Heart right ventricle (tissue), 16 donors: ENCODE data around the gene NUP98. TPM values are rescaled to one million over a fixed set of nuclear protein-coding genes. Genes with fewer than 3 reads are reported as not detected.

Experiments
- ATAC-seq, 8 donors: fragments of 200-7000 bp; cut with Tn5 transposase; one replicate each; pipeline ENCODE4 v1.9.1; 2020; ENCODE audit warnings: mild to moderate bottlenecking in 8 of 8, moderate library complexity in 8 of 8, moderate number of reproducible peaks in 1 of 8
- DNase-seq, 2 donors: peaks; one replicate each; pipeline ENCODE4 v3.0.0-alpha.2; 2020
- H3K27ac ChIP-seq, 10 donors: fragments of 200-600 bp; sonication (generic) in 2 of 10; one replicate each; pipeline versions ENCODE4 v1.5.0 to v1.8.0; 2020 to 2022; ENCODE audit warnings: mild to moderate bottlenecking in 3 of 10
- H3K27me3 ChIP-seq, 7 donors: fragments of 200-600 bp; one replicate each; pipeline ENCODE4 v1.8.0; 2021 to 2022; ENCODE audit warnings: mild to moderate bottlenecking in 2 of 7
- H3K36me3 ChIP-seq, 9 donors: fragments of 200-600 bp; sonication (generic) in 1 of 9; one replicate each; pipeline versions ENCODE4 v1.5.0 to v1.8.0; 2020 to 2022; ENCODE audit warnings: mild to moderate bottlenecking in 2 of 9
- H3K4me1 ChIP-seq, 9 donors: fragments of 200-600 bp; sonication (generic) in 1 of 9; one replicate each; pipeline versions ENCODE4 v1.5.0 to v1.8.0; 2020 to 2022; ENCODE audit warnings: mild to moderate bottlenecking in 4 of 9
- H3K4me3 ChIP-seq, 10 donors: fragments of 200-600 bp; sonication (generic) in 2 of 10; one replicate each; pipeline versions ENCODE4 v1.5.0 to v1.8.0; 2020 to 2022; ENCODE audit warnings: mild to moderate bottlenecking in 7 of 10, moderate library complexity in 2 of 10
- H3K9me3 ChIP-seq, 11 donors: fragments of 200-600 bp in 10 of 11; sonication (generic) in 2 of 11; one replicate each; pipeline versions ENCODE4 v1.5.0 to v1.8.0; 2013 to 2022; ENCODE audit warnings: mild to moderate bottlenecking in 2 of 11, control low read depth in 1 of 11, moderate library complexity in 1 of 11
- WGBS, 2 donors: extraction: QIAGEN DNeasy Blood & Tissue Kit; methylation state at CpG; one replicate each; pipeline ENCODE4 v1.1.7; 2013; ENCODE audit warnings: inconsistent platforms in 1 of 2; 5-methylcytosine and 5-hydroxymethylcytosine counted together
- intact Hi-C, 10 donors: fragments of 100-400 bp; cut with DNase I; formaldehyde crosslinking; loops; one replicate each; pipeline versions ENCODE4 v1.11.1 to v1.14.2; 2022
- polyA plus RNA-seq, 2 donors: library from polyadenylated mRNA; stranded (reverse); fragments of 200-250 nt; gene quantifications; one replicate each; pipeline ENCODE4 v1.2.3, GENCODE V29; 2013
- total RNA-seq, 10 donors: library from RNA; stranded (reverse); fragmentation: NEBNext Ultra II Directional in 3 of 10; extraction: Animal tissue kit (Norgen Biotek cat#: 25700) in 3 of 10; gene quantifications; one replicate each; pipeline versions ENCODE4 v1.2.1 to v1.2.4, GENCODE V29; 2021 to 2023
- TF ChIP-seq, protein P1 (sequence below), 9 donors: fragments of 200-600 bp; sonication (generic) in 2 of 9; IDR thresholded peaks; one replicate each; pipeline versions ENCODE4 v1.5.0 to v1.8.0; 2021 to 2022; ENCODE audit warnings: antibody characterized with exemption in 9 of 9, mild to moderate bottlenecking in 5 of 9, moderate library complexity in 1 of 9
- donor health status: Arrhythmogenic right ventricular cardiomyopathy.
- donor health status: ischemic (EF 13 %, LVEDD 7.1; RV severe dilation, severe dysfunction).
- donor health status: healthy with polysubstance abuse.
- donor health status: DM: no; HTN: yes; CAD: no.
- donor health status: DM: no; HTN: no; CAD: no.
- donor health status: ischemic (EF 25% LVEDD 6.9; RV normal size, moderate dysfunction).
- donor health status: ischemic (EF 25% LVEDD 5.7; RV mildly dilated, moderate dysfunction).
- donor health status: healthy.
- donor health status: DM: yes; HTN: yes; CAD: no.
- donor health status: Ischemic cardiomyopathy.
- donor health status: ischemic (EF 35%, LVEDD 5.7; RV mildly dilated, moderate dysfunction).
- donor health status: nonischemic (EF 11% LVEDD 7.7; RV severe dilation, severe dysfunction).
- donor health status: DM: yes; HTN: yes; CAD: no.
- donor health status: PGD.
- donor health status: ischemic (EF 29% LVEDD 5.4; RV normal size, mild dysfunction).
- donor health status: nonischemic (EF 23%, LVEDD 6.1; RV moderate dilation, normal function).

NUP98 gene
- total and polyA plus RNA-seq, 12 donors, result 11.1 to 65.5 (median 46.0) TPM

DNA sequence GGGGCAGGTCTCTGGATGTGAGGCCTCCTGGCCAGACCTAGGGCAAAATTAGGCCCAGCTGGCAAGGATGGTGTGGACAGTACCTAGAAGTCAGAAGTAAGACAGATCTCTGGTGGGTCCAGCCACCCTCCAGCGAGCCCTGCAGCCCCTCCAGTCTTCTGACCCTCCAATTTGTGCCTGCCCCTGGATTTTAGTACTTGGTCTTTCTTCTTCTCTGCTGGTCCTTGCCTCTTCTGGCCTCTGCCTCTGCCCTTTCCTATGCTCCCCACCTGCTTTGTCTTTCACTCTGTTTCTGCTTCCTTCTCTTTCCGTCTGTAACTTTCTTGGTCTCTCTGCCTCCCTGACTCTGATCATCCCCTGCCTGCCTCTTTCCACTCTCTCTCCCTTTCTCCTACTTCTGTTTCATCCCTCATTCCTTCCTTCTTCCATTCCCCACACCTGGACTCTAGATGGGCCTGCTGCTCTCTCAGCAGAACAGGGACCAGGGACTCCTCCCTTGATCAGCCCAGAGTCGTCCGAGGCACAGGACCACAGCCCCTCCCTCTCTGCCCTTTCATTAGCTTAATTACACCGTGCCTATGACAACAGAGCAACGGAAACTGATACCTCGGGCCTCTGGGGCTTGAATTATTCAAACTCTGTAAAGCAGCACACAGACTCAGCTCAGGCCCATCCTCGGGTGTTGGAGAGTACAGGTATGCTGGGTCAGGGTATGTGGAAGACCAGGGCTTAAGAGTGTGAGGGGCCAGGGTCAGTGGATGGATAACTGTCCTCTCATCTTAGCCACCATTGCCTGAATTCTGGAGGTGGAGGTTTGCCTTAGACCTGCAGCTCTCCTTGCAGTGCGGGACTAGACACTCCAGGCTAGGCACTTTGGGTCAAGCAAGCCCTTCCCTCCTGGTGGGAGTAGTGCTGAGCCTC, 125.8 kb downstream of the NUP98 start, which contains the start of gene CHRNA10:
CHRNA10 (minus strand) TSS at position 51 of the 921 bp plus-strand sequence. CDS start 72 bp downstream, outside the sequence.
- no peaks in the 10 kb centered on the region for H3K9me3 ChIP-seq
- WGBS, 2 donors, result 75 to 81% methylated on average over 9 of the region's 9 CpGs
- TF ChIP-seq, protein P1, sequence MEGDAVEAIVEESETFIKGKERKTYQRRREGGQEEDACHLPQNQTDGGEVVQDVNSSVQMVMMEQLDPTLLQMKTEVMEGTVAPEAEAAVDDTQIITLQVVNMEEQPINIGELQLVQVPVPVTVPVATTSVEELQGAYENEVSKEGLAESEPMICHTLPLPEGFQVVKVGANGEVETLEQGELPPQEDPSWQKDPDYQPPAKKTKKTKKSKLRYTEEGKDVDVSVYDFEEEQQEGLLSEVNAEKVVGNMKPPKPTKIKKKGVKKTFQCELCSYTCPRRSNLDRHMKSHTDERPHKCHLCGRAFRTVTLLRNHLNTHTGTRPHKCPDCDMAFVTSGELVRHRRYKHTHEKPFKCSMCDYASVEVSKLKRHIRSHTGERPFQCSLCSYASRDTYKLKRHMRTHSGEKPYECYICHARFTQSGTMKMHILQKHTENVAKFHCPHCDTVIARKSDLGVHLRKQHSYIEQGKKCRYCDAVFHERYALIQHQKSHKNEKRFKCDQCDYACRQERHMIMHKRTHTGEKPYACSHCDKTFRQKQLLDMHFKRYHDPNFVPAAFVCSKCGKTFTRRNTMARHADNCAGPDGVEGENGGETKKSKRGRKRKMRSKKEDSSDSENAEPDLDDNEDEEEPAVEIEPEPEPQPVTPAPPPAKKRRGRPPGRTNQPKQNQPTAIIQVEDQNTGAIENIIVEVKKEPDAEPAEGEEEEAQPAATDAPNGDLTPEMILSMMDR (IDR thresholded peaks at IDR 0.05), result no peak
- ATAC-seq, result no peak
- H3K27ac ChIP-seq, result peak within 1 kb of the TSS in 6 of 10 donors; percentile 16 to 58 (median 28)
- peaks cover 0 to 100% (median 41%) of the 10 kb centered on the region in 9 donors for H3K36me3 ChIP-seq
- H3K4me1 ChIP-seq, result peaks cover 0 to 14% (median 3%) of the 10 kb centered on the region in 9 donors
- no peak within 1 kb of the TSS for H3K4me3 ChIP-seq
- no peaks in the 10 kb centered on the region for H3K27me3 ChIP-seq
- DNase-seq, result no peak
- intact Hi-C loops, result no loop called here

DNA sequence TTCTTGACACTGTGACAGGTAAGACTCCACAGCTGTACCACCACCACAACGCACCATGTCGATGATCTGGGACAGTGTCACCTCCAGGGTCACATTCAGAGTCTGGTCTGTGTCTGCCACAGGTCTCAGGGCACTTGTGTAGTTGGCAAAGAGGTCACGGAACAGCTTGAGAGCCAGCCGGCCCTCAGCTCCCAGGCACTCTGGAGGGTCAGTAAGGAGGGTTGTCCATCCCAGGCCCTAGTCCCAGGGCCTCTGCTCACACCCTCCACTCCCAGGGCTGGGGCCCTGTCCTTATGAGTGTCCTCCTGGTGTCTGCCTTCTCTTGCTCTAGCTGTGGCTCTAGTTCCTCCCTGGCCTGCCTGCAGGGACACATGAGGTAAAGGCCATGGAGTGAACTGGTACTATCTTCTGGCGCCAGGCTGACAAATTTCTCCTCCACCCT, 127.6 kb downstream of the NUP98 start:
- peak; percentile 44 to 86 (median 80) for ATAC-seq
- WGBS, 2 donors, result 54 to 68% methylated on average over 5 of the region's 5 CpGs
- Histone ChIP-seq H3K27me3 (no peaks in the 10 kb centered on the region), H3K9me3 (no peaks in the 10 kb centered on the region), H3K36me3 (peaks cover 0 to 100% (median 23%) of the 10 kb centered on the region in 9 donors), H3K4me1 (peaks cover 0 to 20% (median 3%) of the 10 kb centered on the region in 9 donors), H3K27ac (peak overlapping the region in 7 of 10 donors; percentile 10 to 58 (median 21)), H3K4me3 (no peak overlapping the region)
- TF ChIP-seq, protein P1 (IDR thresholded peaks at IDR 0.05), result no peak
- peak; percentile 34 to 44 for DNase-seq
- intact Hi-C loops, result no loop called here

DNA sequence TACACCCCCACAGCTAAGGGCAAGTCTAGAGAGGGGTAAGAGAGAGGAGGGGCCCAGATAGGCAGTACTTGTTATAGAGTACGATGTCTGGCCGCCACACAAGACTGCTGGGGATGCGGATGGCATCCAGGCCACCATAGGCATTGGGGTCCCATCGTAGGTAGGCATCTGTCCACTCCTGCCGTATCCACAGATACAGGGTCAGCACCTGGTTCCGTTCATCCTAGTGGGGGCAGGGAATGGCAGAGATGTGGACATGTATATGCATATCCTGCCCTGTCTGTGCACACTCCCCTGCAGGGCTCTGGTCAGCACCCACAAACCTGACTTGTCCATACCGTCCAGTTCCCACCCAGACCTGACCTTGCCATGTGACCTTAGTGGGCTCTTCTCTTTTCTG, 128.2 kb downstream of the NUP98 start:
- Histone ChIP-seq H3K27ac (peak overlapping the region in 2 of 10 donors; percentile 16 to 58), H3K4me3 (no peak overlapping the region), H3K36me3 (peaks cover 0 to 99% (median 19%) of the 10 kb centered on the region in 9 donors), H3K27me3 (no peaks in the 10 kb centered on the region), H3K4me1 (peaks cover 0 to 20% (median 3%) of the 10 kb centered on the region in 9 donors), H3K9me3 (no peaks in the 10 kb centered on the region)
- ATAC-seq, result no peak
- no peak for DNase-seq
- TF ChIP-seq, protein P1 (IDR thresholded peaks at IDR 0.05), result no peak
- 95% methylated on average over 7 of the region's 7 CpGs for WGBS, 2 donors
- intact Hi-C loops, result no loop called here

DNA sequence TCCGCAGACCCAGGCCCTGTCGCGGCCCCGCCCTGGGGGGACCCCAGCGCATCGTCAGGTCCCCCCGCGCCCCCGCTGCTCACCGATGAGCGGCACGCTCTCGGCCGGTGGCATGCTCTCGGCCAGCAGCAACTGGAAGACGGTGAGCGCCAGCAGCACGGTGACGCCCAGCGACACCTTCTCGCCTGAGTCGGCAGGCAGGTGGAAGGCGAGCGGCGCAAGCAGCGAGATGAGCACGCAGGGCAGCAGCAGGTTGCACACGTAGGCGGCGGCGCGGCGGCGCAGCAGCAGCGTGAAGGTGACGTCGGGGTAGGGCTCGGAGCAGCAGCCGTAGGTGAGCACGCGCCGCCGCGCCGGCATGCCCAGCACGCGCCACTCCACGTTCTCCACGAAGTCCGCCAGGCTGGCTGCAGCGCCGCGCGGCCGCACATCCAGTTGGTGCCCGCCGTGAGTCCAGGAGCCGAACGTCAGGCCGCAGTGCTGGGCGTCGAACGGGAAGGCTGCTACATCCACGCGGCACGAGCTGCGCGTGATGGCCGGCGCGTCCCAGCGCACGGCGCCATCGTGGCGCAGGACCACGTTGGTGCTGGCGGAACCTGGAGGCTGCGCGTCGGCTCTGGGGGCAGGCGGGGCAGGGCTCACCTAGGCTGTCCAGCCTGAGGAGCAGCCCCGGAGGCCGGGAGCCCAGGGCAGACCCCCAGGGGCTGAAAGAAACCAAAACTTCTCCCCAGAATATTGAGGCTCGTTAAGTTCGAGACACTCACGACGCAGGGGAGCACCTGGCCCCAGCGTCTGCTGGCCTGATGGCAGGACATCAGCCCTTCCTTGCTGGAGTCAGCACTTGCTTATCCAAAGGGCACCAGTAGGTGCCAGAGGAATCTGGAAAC, 130.0 kb downstream of the NUP98 start:
- Histone ChIP-seq H3K9me3 (no peaks in the 10 kb centered on the region), H3K27ac (no peak overlapping the region), H3K36me3 (peaks cover 0 to 82% (median 7%) of the 10 kb centered on the region in 9 donors), H3K4me3 (no peak overlapping the region), H3K27me3 (no peaks in the 10 kb centered on the region), H3K4me1 (peaks cover 0 to 20% (median 3%) of the 10 kb centered on the region in 9 donors)
- TF ChIP-seq, protein P1 (IDR thresholded peaks at IDR 0.05), result no peak
- 99% methylated on average over 84 to 89 of the region's 89 CpGs for WGBS, 2 donors
- intact Hi-C loops, result no loop called here
- DNase-seq, result no peak
- no peak for ATAC-seq
